SK-N-SH treated with all-trans-retinoic acid at 6 μM for 48 hours (cell line): ENCODE measurements around the gene PSMB7.

Source experiments
- ATAC-seq: fragments of 200-7000 bp; cut with Tn5 transposase; 3 replicates; pipeline ENCODE4 v1.9.1; 2020; ENCODE audit warnings: mild to moderate bottlenecking, moderate library complexity
- BACH2 ChIP-seq: fragments of 250-450 bp; sonication (Bioruptor Pico); IDR thresholded peaks from 2 replicates; pipeline ENCODE4 v1.9.0; 2021; ENCODE audit warnings: mild to moderate bottlenecking, borderline replicate concordance
- CREB5 ChIP-seq: fragments of 250-450 bp; sonication (Bioruptor Pico); IDR thresholded peaks from 2 replicates; pipeline ENCODE4 v1.5.1; 2020; ENCODE audit warnings: low read depth, mild to moderate bottlenecking, moderate library complexity
- CSDC2 ChIP-seq: fragments of 250-450 bp; sonication (Bioruptor Pico); IDR thresholded peaks from 2 replicates; pipeline ENCODE4 v1.5.0; 2020; ENCODE audit warnings: mild to moderate bottlenecking, moderate library complexity
- ESRRG ChIP-seq: fragments of 250-450 bp; sonication (Bioruptor Pico); IDR thresholded peaks from 2 replicates; pipeline ENCODE4 v1.6.1; 2021; ENCODE audit warnings: mild to moderate bottlenecking
- ISL1 ChIP-seq: fragments of 250-450 bp; sonication (Bioruptor Pico); IDR thresholded peaks from 2 replicates; pipeline ENCODE4 v2.1.2; 2022; ENCODE audit warnings: mild to moderate bottlenecking, moderate library complexity
- OSR1 ChIP-seq: fragments of 250-450 bp; sonication (Bioruptor Pico); IDR thresholded peaks from 2 replicates; pipeline ENCODE4 v1.8.0; 2022; ENCODE audit warnings: moderate library complexity, mild to moderate bottlenecking, inconsistent platforms
- POU6F1 ChIP-seq: fragments of 250-450 bp; sonication (Bioruptor Pico); IDR thresholded peaks from 2 replicates; pipeline ENCODE4 v1.8.0; 2021; ENCODE audit warnings: low read depth, mild to moderate bottlenecking, moderate library complexity, borderline replicate concordance
- PPARA ChIP-seq: fragments of 250-450 bp; sonication (Bioruptor Pico); IDR thresholded peaks from 2 replicates; pipeline ENCODE4 v1.5.0; 2020; ENCODE audit warnings: mild to moderate bottlenecking, borderline replicate concordance
- RARB ChIP-seq: fragments of 250-450 bp; sonication (Bioruptor Pico); IDR thresholded peaks from 2 replicates; pipeline ENCODE4 v1.8.0; 2021; ENCODE audit warnings: mild to moderate bottlenecking, moderate library complexity
- TOX ChIP-seq: fragments of 250-450 bp; sonication (Bioruptor Pico); IDR thresholded peaks from 2 replicates; pipeline ENCODE4 v1.8.0; 2021; ENCODE audit warnings: mild to moderate bottlenecking, moderate library complexity, borderline replicate concordance
- TSHZ2 ChIP-seq: fragments of 250-450 bp; sonication (Bioruptor Pico); IDR thresholded peaks from 2 replicates; pipeline ENCODE4 v1.5.0; 2020; ENCODE audit warnings: mild to moderate bottlenecking, moderate library complexity
- ZC3H10 ChIP-seq: fragments of 250-450 bp; sonication (Bioruptor Pico); IDR thresholded peaks from 2 replicates; pipeline ENCODE4 v1.5.1; 2021; ENCODE audit warnings: mild to moderate bottlenecking, moderate library complexity
- ZFP3 ChIP-seq: fragments of 250-450 bp; sonication (Bioruptor Pico); IDR thresholded peaks from 2 replicates; pipeline ENCODE4 v1.5.0; 2020; ENCODE audit warnings: mild to moderate bottlenecking, moderate library complexity
- ZFP30 ChIP-seq: fragments of 450-650 bp; formaldehyde crosslinking; IDR thresholded peaks from 2 replicates; pipeline ENCODE4 v1.5.0; 2022; ENCODE audit warnings: mild to moderate bottlenecking, moderate library complexity
- ZNF565 ChIP-seq: fragments of 450-650 bp; formaldehyde crosslinking; conservative IDR thresholded peaks from 2 replicates; pipeline ENCODE4 v1.5.0; 2020; ENCODE audit warnings: low read depth, mild to moderate bottlenecking, moderate library complexity
- ZNF70 ChIP-seq: fragments of 450-650 bp; formaldehyde crosslinking; IDR thresholded peaks from 2 replicates; pipeline ENCODE4 v1.5.0; 2020; ENCODE audit warnings: mild to moderate bottlenecking, moderate library complexity
- ZNF8 ChIP-seq: fragments of 450-650 bp; formaldehyde crosslinking; IDR thresholded peaks from 2 replicates; pipeline ENCODE4 v1.5.0; 2020; ENCODE audit warnings: mild to moderate bottlenecking, moderate library complexity
- TF ChIP-seq, protein P1 (sequence below): fragments of 250-450 bp; sonication (Bioruptor Pico); IDR thresholded peaks from 2 replicates; pipeline ENCODE4 v1.5.1; 2021; ENCODE audit warnings: mild to moderate bottlenecking, moderate library complexity
- TF ChIP-seq, protein P2 (sequence below): fragments of 250-450 bp; sonication (Bioruptor Pico); IDR thresholded peaks from 2 replicates; pipeline ENCODE4 v1.8.0; 2020; ENCODE audit warnings: mild to moderate bottlenecking, moderate library complexity, borderline replicate concordance

Gene PSMB7

DNA sequence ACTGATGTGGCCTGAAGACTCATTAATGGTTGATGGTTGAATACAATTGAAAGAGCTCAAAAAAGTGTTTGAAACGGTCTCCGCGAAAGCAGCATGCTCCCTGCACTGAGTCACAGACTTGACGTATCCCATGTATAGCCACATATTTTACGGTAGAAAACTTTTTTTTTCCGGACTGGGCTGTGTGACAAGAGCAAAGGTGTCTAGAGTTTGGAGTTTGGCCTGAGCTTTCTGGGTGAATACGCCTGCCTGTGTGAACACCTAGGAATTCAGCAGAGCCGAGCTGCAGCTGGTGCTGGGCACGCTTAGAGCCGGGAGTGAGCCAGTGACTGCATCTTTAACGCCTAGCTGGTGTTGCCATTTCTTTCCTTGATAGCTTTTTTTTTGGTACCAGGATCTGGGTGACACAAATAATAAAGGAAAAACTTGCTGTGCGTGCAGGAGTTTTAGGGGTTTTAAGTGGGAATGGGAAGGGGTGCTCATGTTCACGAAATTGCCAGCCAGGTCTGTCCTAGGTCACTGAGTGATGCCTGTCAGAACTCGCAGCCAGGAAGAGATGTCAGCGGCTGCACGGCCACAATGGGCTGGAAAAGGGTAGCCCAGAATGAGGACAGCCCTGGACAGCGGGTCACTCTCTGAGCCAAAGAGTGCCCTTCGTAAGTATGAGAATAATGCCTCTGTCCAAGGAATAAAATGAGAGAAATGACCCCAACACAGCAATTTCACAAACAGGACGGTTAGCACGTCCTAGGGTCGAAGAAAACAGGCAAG, 51.7 kb downstream of the PSMB7 start:
- ATAC-seq, result no peak
- TF ChIP-seq, protein P1, sequence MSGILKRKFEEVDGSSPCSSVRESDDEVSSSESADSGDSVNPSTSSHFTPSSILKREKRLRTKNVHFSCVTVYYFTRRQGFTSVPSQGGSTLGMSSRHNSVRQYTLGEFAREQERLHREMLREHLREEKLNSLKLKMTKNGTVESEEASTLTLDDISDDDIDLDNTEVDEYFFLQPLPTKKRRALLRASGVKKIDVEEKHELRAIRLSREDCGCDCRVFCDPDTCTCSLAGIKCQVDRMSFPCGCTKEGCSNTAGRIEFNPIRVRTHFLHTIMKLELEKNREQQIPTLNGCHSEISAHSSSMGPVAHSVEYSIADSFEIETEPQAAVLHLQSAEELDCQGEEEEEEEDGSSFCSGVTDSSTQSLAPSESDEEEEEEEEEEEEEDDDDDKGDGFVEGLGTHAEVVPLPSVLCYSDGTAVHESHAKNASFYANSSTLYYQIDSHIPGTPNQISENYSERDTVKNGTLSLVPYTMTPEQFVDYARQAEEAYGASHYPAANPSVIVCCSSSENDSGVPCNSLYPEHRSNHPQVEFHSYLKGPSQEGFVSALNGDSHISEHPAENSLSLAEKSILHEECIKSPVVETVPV (CRISPR knock-in tag), result no peak
- TF ChIP-seq BACH2 (CRISPR knock-in tag) (no peak), ISL1 (CRISPR knock-in tag) (no peak), ZFP30 (CRISPR knock-in tag) (no peak), ZNF70 (CRISPR knock-in tag) (no peak)
- TF ChIP-seq, protein P2, sequence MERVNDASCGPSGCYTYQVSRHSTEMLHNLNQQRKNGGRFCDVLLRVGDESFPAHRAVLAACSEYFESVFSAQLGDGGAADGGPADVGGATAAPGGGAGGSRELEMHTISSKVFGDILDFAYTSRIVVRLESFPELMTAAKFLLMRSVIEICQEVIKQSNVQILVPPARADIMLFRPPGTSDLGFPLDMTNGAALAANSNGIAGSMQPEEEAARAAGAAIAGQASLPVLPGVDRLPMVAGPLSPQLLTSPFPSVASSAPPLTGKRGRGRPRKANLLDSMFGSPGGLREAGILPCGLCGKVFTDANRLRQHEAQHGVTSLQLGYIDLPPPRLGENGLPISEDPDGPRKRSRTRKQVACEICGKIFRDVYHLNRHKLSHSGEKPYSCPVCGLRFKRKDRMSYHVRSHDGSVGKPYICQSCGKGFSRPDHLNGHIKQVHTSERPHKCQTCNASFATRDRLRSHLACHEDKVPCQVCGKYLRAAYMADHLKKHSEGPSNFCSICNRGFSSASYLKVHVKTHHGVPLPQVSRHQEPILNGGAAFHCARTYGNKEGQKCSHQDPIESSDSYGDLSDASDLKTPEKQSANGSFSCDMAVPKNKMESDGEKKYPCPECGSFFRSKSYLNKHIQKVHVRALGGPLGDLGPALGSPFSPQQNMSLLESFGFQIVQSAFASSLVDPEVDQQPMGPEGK (CRISPR knock-in tag), result no peak
- TF ChIP-seq, all 23 proteins: peak for 0

- TF ChIP-seq ZC3H10 (CRISPR knock-in tag) (no peak), BACH2 (CRISPR knock-in tag) (no peak), RARB (CRISPR knock-in tag) (no peak), OSR1 (CRISPR knock-in tag) (no peak), POU6F1 (no peak), CREB5 (CRISPR knock-in tag) (no peak), CSDC2 (CRISPR knock-in tag) (no peak), TSHZ2 (CRISPR knock-in tag) (no peak), ZFP30 (CRISPR knock-in tag) (no peak), ZNF565 (CRISPR knock-in tag) (no peak), PPARA (no peak), ZFP3 (CRISPR knock-in tag) (no peak), TOX (no peak), ZNF8 (CRISPR knock-in tag) (no peak), ZNF70 (CRISPR knock-in tag) (no peak), ISL1 (CRISPR knock-in tag) (no peak), ESRRG (CRISPR knock-in tag) (no peak)
- TF ChIP-seq, protein P1 (CRISPR knock-in tag), result no peak
- TF ChIP-seq, protein P2 (CRISPR knock-in tag), result no peak
- ATAC-seq, result no peak
These were observed 54.1 kb downstream of the PSMB7 start for GRCh38 chr9:124361128-124361527.
